GM19023 (cell line): ENCODE measurements around the gene TCP11L1.
"Not testable (repeated sequence)": the region's sequence is repeated elsewhere in the genome, so short reads cannot be mapped to it uniquely, and the experiment has no call there.

Experiments
- ATAC-seq: cut with Tn5 transposase; IDR thresholded peaks from one replicate; pipeline ENCODE4 v1.9.1; 2021; ENCODE audit warnings: mild to moderate bottlenecking, moderate library complexity; ENCODE audit not compliant: unreplicated experiment

The TCP11L1 gene

DNA sequence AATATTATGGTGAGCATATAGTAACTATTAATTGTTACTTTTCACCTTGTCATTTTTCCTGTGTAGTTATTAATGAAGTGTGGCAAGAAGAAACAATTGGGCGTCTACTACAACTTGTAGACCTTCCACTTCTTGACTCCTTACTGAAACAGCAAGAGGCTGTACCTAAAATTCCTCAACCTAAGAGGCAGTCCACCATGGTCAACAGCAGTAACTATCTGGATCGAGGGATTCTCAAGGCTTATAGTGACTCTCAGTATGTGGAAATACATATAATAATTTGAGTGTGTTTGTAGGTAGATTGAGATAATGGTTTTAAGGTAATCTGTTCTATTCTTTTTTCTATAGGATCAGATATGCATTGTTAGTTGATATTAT, 10.8 kb upstream of the TCP11L1 start:
- no peak for ATAC-seq

DNA sequence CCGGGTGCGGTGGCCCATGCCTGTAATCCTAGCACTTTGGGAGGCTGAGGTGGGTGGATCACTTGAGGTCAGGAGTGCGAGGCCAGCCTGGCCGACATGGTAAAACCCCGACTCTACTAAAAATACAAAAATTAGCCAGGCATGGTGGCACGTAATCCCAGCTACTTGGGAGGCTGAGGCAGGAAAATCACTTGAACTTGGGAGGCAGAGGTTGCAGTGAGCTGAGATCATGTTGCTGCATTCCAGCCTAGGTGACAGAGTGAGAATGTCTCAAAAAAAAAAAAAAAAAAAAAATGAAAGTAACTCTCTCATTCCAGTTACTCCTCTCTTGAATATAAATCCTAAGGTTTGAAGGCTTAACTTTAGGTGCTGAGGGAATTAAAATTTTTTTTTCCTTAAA, 10.2 kb upstream of the TCP11L1 start:
- not testable (repeated sequence) for ATAC-seq

DNA sequence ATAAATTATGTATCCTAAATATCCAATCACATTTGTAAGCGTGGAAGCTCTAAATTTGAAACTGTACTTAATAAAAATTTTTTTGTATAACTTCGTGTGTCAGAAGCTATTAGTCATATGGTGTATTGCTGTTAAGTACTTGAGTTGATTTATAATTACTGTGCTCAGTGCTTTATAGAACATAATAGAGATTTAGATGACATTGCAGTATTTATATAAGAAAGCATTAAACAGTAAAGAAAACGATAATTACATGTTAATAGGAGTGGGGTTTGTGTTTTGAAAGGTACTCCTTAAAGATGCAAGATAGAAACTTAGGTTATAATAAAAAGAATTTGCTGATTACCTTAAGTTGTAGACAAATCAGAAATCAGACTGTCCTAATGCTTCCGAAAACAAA, 5.9 kb upstream of the TCP11L1 start:
- ATAC-seq: no peak

DNA sequence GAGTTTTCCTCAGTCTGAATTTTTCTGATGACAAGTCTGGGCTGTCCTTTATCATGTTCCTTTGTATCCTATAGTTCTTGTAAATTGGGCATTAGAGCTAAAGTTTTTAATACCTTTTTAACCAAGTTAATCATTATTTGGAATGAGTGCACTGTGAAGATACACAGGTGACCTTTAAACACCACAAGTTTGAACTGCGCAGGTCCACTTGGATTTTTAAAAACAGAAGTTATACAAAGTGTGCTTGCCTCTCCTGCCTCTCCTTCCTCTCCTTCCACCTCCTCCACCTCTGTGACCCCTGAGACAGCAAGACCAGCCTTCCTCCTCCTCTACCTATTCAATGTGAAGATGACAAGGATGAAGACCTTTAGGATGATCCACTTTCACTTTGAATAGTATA, 4.4 kb upstream of the TCP11L1 start:
- ATAC-seq: no peak

DNA sequence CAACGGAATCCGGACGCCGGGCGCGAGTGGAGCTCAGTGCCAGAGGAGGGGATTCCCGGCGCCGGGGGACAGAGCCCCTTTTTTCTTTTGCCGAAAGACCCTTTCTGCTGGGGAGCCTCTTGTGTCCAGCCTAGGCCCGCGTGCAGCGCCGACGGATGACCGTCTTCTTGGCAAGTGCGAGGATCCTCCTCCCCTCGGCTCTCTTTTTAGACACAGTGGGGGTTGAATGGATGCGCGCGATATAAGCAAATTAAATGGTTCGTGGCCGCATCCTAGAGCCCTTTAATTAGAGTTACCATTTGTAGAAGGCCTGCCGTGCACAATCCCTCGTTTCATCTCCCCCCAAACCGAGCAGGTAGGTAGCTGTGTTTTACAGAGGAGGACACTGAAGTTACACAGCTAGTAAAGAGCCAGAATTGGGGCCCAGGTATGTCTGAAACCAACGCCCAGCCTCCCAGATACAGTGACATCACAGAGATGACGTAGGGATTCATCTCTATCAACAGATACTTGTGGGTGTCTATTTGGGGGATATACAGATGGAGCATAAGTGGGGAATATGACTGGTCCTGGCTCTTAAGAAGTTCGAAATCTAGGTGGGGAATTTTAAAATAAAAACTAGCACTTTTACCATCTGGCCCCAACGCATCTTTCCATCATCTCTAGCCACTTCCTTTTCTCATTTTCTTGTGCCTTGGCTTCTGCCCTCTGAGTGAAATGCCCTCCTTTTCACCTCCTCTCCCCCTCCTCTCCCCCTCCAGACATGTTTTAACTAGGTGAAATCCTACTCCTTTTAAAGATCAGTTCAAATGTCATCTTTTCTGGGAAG, 875 bp downstream of the TCP11L1 start:
- peak; percentile 20 for ATAC-seq

DNA sequence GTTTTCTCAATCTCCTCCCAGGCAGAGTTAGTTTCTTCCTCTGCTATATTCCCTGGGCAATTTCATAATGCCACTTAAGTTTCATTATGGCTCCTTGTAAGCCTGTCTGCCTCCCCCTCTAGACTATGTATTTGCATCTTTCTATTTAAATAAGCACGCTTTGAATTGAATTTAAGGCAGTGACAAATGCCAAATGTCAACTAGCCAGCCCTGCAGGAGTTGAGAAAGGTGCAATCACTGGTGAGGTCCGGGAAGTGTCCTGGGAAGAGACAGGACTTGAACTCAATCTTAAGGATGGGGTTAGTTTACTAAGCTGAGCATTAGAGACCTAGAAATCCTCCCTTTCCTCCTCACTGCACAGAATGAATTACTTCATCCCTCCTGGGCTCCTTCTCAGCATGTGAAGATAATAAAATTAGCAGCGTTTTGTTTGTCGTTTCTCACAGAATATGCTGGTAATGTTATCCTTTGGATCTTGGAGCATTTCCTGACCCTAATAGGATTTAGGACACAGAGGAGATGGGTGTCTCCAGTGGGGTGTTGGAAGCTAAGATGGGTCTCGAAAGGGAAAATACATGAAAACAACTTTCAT, 1.6 kb downstream of the TCP11L1 start:
- ATAC-seq: no peak

DNA sequence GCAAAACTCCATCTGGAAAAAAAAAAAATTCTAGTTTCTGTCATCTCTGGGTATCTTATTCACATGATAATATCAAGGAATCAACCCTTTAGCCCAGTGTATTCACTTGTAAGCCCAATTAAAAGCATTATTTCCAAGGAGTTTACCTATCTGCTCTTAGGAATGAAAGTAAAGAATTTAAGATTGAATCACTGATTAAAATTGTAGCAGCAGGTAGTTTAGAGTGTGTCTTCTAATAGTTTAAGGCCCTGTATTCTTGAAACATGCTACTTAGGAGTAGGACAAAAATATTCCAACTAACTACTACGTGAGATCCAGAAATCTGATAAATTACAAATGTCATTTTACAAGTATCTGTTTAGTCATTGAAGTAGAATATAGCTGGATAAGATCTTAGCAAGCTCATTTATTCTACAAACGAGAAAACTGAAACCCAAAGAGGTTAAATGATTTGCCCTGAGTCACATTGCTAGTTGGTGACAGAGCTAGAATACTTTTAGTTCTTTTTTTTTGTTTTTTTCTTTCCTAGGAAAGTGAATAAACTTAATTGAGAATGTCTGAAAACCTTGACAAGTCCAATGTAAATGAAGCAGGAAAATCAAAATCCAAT, 4.0 kb downstream of the TCP11L1 start:
- no peak for ATAC-seq

DNA sequence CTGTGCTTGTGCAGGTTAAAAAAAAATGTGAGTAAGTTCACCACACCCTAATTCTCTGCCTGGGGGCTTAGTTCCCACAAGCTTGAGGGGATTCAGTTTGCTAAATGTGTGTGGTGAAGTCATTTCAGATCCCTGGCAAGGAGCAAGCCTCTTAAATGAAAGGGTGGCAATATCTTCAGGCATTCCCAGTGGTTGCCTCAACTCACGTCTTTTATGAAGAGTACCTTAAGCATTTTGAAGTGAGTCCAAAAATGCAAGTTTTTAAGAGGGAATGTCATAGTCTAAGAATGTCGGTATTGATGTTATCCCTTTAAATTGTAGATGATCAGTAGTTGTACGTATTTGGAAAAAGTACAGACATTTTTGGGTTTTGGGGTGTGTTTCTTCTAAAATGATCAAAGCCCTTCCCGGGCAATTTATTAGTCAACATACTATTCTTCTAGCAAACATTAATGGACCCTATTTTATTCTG, 4.9 kb downstream of the TCP11L1 start:
- no peak for ATAC-seq

DNA sequence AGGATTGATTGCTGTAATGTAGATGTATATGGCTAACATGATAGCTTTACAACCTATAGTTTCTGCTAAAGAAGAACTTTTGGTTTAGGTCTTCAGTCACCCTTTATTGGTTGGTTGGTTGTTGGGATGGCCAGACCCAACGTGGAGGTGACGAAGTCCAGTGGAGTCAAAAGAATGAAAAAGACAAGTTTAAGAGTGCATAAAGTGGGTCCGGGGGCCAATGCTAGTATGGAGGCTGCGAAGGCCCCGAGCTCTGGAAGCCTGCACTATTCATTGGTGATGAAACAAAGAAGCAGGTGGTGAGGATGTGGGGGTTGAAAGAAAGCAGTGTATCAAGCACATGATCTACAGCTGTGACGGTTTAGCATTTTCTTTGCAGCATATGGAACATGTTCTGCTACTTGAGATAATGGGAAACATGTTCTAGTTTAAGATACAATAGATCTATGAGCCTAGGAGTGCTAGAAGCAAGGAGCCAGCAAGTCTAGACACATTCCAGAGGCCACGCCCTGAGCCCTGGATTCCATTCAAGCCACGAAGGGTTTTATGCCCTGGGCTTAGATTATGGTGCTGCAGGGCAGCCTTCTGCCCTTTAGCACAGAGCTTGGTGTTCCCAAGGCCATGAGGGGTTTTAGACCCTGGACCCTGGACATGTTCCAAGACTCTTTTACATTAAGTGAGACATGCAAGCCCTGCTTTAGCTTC, 6.3 kb downstream of the TCP11L1 start:
- no peak for ATAC-seq

DNA sequence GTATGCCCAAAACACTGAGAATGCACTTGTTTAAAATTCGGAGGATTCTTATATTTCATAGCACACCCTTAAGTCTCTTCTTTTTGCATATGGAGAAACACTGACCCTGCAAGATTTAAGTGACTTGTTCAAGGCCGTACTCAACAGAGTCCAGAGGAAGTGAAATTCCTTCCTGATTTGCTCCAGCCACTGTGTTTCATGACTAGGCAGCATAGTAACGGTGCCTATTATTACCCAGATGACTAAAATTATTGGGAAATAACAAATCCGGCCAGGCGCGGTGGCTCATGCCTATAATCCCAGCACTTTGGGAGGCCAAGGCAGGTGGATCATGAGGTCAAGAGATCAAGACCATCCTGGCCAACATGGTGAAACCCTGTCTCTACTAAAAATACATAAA, 9.3 kb downstream of the TCP11L1 start:
- ATAC-seq: not testable (repeated sequence)

DNA sequence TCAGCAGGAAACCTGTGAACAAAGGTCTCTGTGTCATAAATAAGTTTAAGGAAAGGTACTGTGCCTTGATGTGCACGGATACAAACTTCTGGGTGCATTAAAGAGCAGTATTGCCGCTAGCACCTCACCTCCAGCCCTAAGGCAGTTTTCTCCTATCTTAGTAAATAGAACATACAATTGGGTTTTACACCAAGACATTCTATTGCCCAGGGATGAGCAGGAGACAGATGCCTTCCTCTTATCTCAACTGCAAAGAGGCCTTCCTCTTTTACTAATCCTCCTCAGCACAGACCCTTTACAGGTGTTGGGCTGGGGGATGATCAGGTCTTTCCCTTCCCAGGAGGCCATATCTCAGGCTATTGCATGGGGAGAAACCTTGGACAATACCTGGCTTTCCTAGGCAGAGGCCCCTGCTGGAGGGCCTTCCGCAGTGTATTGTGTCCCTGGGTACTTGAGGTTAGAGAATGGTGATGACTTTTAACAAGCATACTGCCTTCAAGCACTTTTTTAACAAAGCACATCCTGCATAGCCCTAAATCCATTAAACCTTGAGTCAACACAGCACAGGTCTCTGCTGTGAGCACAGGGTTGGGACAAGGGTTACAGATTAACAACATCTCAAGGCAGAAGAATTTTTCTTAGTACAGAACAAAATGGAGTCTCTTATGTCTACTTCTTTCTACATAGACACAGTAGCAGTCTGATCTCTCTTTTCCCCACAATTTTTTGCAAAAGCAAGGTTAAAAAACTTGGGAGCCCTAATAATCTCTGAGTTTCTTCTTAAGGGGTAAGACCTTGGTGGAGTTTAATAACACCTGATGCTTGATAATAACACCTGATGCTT, 10.4 kb downstream of the TCP11L1 start:
- ATAC-seq: not testable (repeated sequence)

DNA sequence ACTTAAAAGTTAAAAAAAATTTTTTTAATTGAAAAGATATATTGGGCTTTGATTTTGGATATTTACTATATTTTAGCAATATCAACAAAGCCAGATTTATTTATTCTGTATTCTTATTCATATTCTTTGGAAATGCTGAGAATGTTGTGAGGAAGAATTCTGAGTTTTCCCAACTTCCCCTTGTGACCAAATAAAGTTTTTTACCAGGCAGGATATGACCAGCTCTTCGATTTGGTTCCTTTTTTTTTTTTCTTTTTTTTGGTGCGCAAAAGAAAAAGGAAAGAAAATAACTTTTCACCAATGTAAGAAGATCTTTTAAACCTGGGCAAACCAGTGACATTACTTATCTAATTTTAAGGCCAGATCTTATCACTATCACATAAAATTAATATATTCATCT, 12.9 kb downstream of the TCP11L1 start:
- ATAC-seq: no peak

DNA sequence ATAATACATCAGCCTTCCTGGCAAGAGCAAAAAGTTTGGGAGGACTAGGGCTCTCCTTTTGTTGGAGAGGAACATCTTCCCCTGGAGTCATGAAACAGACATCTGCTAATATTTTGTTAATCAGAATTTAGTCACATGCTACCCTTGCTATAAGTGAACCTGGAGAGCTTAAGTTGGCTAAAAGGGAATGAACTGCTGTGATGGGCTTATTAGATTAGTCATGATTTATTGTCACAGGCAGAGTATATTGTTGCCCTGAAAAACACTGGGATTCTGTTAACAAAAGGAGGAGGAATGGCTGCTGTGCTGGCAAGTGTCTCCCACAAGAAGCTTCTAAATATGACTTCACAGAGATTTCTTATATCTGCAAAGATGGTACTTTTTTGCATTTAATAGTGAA, 16.0 kb downstream of the TCP11L1 start:
- no peak for ATAC-seq

DNA sequence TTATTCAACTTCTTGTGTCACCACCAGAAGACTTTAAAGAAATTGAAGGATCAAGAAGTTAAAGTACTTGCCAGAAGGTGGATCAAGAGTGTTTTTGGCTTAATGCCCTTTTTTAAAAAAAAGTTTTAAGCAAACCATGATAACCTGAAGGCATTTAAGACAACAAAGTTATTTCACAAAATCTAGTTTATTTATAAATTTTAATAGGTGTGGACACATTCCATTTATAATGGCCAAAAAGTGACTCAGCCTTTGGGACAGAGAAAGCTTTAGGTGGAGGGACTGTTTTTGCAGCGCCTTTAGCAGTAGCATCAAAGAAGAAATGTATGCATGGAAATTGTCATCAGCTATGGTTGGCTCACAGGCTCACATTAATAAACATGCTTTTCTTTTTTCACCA, 17.9 kb downstream of the TCP11L1 start:
- ATAC-seq: no peak

DNA sequence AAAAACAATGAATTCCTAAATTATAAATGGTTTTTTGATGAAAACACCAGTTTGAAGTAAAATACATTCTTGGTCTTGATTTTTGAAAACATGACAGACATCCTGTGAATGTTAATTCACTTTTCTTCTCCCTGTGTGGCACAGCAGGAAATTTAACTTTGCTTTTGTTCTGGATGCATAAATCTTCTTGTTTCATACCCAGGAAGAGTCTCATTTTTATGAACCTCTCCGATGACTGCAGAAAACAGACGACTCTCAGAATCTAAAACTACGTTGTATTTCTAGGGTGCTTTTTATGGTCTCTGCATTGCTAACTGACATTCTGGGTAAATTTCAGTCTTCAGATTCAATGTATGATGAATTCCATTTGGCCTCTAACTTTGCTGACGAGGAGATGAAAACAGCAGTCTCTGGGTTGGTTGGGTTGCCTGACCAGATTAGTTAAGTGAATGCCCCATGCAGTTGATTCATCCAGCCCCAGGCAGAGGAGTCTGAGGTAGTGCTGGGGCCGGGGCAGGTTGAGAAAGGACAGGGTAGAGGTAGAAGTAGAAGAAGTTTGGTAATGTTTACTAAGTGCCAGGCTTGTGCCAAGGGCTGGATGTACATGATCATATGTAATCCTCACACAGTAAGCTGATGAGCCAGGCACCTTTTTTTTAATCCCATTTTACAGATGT, 20.1 kb downstream of the TCP11L1 start:
- no peak for ATAC-seq

DNA sequence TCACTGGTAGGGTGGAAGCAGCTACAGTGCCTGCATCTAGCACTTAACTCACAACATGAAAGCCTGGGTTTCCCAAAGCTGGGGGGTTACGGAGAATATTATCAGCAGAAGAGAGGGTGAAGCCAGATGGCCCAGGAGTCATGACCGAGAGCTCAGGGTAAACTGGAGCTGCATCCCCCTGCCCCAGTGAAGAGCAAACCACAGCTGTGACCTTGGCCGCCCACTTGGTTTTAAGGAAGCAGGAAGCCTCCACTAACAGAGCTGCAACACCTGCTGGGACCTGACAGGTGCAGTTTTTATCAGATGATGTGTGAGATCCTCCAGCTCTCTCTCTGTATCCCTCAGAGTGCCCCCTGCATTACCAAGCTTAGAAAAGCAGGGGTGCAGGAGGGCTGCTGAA, 20.9 kb downstream of the TCP11L1 start:
- ATAC-seq: no peak

DNA sequence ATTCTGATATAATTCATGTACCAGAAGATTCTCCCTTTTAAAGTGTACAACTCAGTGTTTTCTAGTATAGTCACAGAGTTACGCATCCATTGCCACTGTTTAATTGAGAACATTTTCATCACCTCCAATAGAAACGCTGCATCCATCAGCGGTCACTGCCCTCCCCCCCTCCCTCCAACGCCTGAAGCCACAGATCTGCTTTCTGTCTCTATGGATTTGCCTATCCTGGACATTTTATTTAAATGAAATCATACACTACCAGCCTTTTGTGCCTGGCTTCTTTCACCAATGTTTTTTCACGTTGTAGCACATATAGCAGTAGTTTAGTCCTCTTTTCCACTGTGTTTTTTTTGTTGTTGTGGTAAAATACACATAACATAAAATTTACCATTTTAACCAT, 22.8 kb downstream of the TCP11L1 start:
- no peak for ATAC-seq

DNA sequence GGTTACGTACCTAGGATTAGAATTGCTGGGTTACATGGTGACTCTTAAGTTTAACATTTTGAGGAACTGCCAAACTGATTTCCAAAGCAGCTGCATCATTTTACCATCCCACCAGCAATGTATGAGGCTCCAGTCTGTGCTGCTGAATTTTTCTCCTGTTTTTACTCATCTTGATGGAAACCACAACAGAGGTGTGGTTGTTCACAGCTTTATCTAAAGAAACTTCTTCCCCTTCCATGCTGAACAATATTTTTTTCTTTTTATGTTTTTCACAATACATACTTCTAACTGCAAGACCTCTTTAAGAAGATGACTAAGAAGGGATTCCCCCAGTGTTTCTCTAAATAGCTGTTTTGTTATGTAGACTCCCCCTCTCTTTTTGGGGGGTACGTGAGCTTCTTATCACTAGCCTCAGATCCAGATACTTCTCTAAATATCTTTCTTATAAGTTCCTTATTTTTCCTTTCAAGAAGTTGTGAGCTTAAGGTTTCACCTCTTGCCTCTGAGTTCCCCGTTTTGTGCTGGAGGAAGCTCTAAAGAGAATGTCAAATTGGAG, 24.0 kb downstream of the TCP11L1 start:
- ATAC-seq: peak; percentile 59

DNA sequence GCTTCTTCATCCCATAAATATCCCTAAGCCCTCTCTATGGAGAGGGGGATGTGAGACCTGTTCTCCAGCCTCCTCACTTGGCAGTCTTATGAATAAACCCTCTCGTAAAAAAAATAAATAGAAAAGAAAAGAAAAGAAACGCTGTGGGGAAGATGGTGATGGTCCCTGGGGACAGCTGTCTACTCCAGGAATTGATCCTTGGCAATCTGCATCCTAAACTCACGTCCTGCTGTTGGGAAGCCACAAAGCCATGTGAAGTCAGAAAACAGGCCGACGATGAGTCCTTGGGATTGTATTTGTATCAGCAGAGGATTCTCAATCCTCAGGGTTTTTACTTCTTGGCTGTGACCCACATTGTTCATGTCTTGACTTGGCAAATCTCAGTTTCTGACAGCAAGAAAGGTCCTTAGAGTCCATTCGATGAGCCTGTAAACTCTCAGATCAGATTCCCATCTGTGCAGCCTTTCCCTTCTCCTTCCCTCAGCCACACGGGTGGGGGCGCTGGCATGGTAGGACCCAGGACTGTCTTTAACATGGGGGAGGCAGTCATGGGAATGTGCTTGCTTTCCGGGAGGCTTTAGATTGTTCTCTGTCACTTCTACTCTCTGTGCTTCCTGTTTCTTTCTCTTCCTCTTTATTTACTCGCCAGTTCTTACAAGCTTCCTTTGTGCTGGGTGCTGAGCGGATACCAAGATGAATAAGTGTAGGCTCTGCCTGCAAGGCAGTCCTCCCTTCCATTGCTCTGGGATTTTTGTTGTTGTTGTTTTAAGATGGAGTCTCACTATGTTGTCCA, 24.9 kb downstream of the TCP11L1 start:
- no peak for ATAC-seq
